Measurements from ENCODE around the gene FAM171A1.
"Not testable (repeated sequence)": the region's sequence is repeated elsewhere in the genome, so short reads cannot be mapped to it uniquely, and the experiment has no call there.

FAM171A1 gene

GRCh38 chr10:15316145-15316544 is 54.9 kb downstream of the FAM171A1 start:
- no peak for DNase-seq

DNA sequence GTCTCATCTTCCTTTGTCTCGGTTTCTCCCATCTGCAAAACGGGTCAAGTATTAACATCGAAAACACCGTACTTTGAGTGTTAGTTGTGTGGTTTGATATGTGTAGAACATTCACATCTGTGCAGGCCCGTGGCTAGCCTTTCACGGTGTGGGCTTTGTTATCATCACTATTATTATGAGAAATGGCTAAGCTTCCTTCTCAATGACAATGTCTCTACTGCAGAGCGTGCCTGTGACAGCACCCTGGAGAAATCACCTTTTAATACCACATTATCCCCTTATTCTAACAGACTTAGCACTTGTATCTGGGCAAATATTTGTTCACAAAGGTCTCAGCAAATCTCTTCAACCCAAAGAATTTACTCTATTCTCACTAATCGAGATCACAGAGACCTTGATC is 55.8 kb downstream of the FAM171A1 start:
- DNase-seq, result no peak

- no peak for DNase-seq
Observed at GRCh38 chr10:15314482-15315045, 56.5 kb downstream of the FAM171A1 start.

DNA sequence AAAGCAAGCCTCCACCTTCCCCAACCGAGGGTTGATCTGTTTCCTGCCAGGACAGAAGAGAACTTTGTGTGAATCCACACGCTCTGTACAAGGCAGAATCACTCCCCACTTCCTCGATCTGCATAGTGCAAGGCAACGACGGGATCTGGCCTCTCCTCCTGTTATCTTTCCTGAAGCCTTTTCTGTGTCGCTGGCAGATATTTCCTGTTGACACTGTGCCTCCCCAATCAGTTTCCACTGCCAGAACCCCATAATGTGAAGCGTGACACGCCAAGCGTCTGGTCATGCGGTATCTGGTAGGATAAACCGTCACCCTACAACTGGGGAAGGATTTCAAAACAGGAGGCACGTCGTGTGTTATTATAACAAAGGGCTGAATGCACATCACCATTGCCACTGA is 57.2 kb downstream of the FAM171A1 start:
- DNase-seq, result no peak

- DNase-seq, result no peak
Observed at GRCh38 chr10:15313047-15313446, 58.0 kb downstream of the FAM171A1 start.

- no peak for DNase-seq
Observed at GRCh38 chr10:15311569-15312280, 59.4 kb downstream of the FAM171A1 start.

DNA sequence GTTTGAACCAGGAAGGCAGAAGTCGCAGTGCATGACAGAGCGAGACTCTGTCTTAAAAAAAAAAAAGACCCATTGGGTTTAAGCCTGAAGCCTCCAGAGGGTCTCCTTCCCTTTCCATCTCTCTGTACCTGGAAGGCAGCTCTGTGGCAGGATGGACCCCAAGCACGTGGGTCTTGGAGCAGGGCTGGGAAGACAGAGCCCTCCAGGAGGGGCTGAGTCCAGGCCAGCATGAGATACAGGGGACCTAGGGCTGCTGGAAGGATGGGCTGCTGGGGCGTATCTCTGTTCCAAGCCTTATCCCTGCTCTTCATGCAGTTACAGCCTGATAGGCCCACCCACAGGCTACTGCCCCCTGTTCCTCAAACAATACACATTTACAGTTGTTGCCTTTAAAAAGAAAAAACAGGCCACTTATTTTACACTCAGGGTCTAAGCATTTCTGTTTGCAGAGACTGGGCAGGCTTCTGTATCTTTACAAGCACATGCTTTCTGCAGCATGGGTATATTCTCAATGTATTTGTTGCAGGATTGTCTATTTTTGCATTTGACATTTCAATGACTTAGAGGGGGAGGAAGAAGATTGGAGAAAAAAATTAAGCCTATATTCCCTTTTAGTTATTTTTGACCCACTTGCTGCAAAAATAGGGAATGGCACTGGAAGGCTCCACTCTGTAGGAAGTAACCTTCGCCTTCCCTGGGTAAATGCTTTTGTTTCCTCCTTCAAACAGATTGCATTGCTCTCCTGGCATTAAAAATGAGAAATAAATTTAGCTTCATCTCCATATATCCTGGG is 60.1 kb downstream of the FAM171A1 start:
- DNase-seq, result no peak

DNA sequence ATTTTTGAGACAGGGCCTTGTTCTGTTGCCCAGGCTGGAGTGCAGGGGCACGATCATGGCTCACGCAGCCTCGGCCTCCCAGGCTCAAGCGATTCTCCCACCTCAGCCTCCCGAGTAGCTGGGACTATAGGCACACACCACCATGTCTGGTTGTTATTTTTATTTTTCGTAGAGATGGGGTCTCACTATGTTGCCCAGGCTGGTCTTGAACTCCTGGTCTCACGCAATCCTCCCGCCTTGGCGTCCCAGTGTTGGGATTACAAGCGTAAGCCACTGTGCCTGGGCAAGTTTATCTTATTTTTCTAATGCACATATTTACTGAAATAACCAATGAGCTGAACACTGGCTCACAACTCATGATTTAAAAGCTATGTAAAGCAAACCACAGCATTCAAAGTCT is 61.9 kb downstream of the FAM171A1 start:
- no peak for DNase-seq

DNA sequence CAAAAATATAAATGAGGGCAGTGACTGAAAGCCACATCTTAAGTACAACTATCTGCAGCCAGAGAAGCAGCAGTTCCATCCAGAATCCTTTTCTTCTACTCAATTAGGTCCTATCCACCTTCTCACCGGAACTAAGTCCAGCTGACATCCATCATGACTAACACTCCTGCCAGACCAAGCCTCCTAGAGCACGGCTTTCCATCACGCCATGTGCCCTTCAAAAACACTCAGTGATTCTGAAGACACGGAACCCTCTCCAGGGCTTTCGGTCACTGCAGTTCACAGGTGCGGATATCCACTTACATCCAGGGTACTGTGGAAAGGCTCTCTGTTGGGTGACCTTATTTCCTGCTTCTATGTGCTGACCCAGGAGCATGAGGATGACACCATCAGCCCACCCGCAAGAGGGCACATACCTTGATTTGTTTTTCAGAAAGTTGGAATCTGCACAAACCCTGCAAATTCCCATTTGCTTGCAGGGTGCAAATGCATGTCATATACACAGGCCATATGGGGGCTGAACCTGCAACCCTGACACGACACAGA is 64.3 kb downstream of the FAM171A1 start:
- DNase-seq, result no peak

GRCh38 chr10:15305634-15306033 is 65.5 kb downstream of the FAM171A1 start:
- DNase-seq, result no peak

DNA sequence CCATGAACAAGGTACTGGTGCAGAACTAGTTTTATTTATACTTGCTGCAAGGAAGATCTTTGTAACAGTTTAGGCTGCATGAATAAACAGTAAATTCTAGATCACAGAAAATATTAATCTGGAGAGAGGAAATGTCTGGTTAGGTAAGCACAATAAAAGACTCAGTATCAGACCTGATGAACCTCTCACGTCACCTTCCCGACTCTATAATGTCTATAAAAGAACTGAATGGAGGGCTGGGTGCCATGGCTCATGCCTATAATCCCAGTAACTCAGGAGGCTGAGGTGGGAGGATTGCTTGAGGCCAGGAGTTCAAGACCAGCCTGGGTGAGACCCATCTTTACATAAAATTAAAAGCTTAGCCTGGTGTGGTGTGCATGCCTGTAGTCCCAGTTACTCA is 65.9 kb downstream of the FAM171A1 start:
- no peak for DNase-seq

GRCh38 chr10:15302188-15302956 is 68.7 kb downstream of the FAM171A1 start:
- not testable (repeated sequence) for DNase-seq

DNA sequence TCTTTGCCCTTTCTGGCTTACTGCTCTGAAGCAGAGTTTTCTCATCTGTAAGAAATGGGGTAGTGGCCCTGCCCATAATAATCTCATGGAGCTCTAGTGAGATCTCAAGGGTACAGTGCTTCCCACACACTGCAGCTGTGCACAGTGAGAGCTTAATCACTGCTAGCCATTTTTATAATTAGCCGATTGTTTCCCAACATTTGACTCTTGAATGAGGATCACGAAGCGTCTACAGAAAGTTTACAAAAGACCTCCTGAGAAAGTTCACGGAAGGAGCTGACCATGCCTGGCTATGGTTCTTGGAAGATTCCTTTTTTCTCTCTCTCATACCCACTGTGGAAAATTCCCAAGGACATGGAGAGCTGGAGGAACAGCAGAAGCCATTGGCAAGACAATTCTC is 70.4 kb downstream of the FAM171A1 start:
- DNase-seq, result no peak

DNA sequence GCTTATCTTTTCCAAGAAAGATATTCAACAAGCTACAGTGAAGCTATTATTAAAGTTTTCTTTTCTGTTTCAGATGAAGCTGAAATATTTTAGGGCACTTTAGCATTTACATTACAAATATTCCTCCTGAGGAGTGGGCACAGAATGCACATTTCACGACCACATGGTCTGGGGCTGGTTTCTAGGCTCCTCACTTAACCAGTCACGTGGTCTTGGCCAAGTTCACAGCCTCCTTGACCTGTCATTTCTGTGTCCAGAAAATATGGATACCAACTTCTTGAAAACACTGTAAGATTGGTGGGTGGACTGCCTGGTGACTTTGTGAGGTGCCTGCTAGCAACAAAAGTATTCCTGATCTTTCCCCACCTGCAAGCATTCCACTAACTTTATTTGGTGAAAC is 70.9 kb downstream of the FAM171A1 start:
- no peak for DNase-seq

GRCh38 chr10:15296701-15297100 is 74.4 kb downstream of the FAM171A1 start:
- no peak for DNase-seq

- DNase-seq, result no peak
Observed at GRCh38 chr10:15295537-15296325, 75.4 kb downstream of the FAM171A1 start.

DNA sequence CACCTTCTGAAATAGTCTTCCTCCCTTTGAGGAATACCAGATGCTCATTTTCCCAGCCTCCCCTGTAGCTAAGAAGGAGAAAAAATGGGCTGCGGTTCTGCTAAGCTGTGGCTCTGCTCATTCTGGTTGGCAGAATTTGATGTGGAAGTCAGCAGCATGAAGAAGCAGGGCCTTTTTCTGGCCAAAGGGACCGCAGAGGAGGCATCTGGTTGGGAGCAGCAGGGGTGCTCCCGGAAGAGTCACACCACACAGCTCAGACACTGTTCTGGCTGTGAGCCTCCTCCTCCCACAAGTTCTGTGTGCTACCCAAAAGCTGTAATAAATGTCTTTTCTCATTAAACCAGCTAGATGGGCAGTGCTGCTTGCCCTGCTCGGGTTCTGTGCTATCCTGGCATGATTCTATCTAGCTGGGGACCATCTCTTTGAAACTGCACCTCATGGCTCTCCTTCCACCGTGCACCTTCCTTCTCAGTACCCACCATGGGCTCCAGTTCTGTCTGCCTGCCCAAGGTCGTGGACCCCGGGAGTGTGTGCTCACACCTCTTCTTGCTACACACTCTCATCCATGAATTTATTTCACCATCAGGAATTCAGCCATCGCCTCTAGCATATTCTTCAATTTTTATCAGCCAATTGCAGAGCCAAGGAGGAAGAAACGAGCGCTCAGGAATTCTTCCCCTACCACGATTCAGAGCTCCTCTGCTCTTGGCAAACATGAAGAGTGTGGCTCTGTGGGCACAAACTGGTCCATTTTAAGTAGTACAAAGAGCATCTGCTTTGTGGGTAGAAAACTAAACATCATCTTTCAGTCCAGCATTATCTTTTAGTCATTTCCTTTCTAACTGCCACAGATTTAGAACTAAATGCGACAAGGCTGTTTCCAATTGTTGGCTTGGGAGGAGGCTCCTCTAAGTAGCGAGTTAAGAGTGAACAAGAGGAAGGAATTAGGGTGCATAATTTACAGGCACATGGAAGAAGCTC is 76.9 kb downstream of the FAM171A1 start:
- DNase-seq, result no peak

GRCh38 chr10:15290671-15291070 is 80.4 kb downstream of the FAM171A1 start:
- no peak for DNase-seq

DNA sequence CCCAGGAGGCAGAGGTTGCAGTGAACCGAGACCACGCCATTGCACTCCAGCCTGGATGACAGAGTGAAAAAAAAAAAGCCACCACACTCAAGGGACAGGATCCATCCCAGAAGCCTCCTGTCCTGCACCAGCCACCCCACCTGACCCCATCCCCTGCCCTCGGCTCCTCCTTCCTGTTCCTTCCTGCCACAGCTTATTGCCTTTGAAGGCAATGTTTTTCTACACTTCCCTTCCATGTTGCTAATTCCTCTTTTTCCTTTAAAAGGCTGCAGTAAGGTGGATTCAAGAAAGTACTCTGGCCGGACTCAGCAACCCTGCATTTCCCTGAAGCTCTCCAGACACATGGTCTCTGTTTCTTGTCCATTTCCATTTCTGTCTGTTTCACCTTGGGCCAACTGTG is 80.9 kb downstream of the FAM171A1 start:
- DNase-seq, result no peak

DNA sequence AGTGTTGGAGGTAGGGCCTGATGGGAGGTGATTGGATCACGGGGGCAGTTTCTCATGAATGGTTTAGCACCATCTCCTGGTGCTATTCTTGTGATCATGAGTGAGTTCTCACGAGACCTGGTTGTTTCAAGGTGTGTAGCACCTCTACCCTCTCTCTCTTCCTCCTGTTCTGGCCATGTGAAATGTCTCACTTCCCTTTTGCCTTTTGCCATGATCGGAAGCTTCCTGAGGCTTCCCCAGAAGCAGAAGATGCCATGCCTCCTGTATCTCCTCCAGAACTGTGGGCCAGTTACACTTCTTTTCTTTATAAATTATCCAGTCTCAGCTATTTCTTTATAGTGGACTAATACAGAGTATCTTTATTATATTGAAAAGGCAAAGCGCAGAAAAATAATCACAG is 90.1 kb downstream of the FAM171A1 start:
- no peak for DNase-seq

DNA sequence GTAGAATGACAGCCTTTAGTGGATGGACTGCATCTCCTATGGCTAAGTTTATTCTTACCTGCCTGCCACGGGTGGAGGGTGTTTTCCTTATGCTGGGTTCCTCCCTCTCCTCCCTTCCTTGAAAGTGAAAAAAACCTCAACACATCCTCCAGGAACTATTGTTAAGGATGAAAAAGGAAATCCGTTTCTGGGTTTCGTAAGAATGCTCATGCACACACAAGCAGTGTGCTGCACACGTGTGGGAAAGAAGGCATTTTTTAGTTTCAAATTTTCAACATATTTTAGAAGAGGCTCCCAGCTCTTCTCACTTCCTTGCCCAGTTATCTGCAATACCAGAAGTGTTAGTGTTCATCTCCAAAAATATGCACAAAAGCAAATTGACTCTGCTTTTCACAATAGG is 90.6 kb downstream of the FAM171A1 start:
- DNase-seq, result no peak
